Lower leg skin (tissue), 4 donors: ENCODE data around the gene DCDC2C. TPM values are rescaled to one million over a fixed set of nuclear protein-coding genes. Genes with fewer than 3 reads are reported as not detected.

ENCODE experiments used
- DNase-seq, 2 donors: peaks; one replicate each; pipeline ENCODE4 v3.0.0-alpha.2; 2019; ENCODE audit warnings: low spot score in 2 of 2
- H3K4me3 ChIP-seq: fragments of 200-600 bp; sonication (generic); 2 replicates; pipeline ENCODE4 v1.5.1; 2017; ENCODE audit warnings: mild to moderate bottlenecking, low read depth; ENCODE audit not compliant: poor library complexity, severe bottlenecking
- POLR2A ChIP-seq, 2 donors: fragments of 450-650 bp; IDR thresholded peaks; one replicate each; pipeline ENCODE4 v1.6.1; 2016 to 2017; ENCODE audit warnings: antibody characterized with exemption in 2 of 2, mild to moderate bottlenecking in 1 of 2, moderate library complexity in 1 of 2
- WGBS, 2 donors: methylation state at CpG; one replicate each; pipeline ENCODE4 v1.1.5; 2018; 5-methylcytosine and 5-hydroxymethylcytosine counted together
- intact Hi-C: fragments of 100-400 bp; cut with DNase I; formaldehyde crosslinking; loops from one replicate; pipeline ENCODE4 v1.15.0; 2023; ENCODE audit warnings: low total_unique reads
- total RNA-seq, 4 donors: library from RNA; depleted of rRNA; stranded (reverse); fragments of >200 nt; gene quantifications; one replicate each; pipeline ENCODE4 v1.1.0, GENCODE V29; 2016
- TF ChIP-seq, protein P1 (sequence below), 3 donors: fragments of 450-650 bp; IDR thresholded peaks; one replicate each; pipeline ENCODE4 v1.5.1; 2016; ENCODE audit warnings: antibody characterized with exemption in 3 of 3, mild to moderate bottlenecking in 3 of 3, moderate library complexity in 2 of 3

The DCDC2C gene
- total RNA-seq, 4 donors from 2014 or later, result 0.16 TPM; not detected in 3

- peak in 1 of 2 donors; percentile 68 for DNase-seq
- 88 to 91% methylated on average over 21 of the region's 21 CpGs for WGBS, 2 donors
- TF ChIP-seq, protein P1, sequence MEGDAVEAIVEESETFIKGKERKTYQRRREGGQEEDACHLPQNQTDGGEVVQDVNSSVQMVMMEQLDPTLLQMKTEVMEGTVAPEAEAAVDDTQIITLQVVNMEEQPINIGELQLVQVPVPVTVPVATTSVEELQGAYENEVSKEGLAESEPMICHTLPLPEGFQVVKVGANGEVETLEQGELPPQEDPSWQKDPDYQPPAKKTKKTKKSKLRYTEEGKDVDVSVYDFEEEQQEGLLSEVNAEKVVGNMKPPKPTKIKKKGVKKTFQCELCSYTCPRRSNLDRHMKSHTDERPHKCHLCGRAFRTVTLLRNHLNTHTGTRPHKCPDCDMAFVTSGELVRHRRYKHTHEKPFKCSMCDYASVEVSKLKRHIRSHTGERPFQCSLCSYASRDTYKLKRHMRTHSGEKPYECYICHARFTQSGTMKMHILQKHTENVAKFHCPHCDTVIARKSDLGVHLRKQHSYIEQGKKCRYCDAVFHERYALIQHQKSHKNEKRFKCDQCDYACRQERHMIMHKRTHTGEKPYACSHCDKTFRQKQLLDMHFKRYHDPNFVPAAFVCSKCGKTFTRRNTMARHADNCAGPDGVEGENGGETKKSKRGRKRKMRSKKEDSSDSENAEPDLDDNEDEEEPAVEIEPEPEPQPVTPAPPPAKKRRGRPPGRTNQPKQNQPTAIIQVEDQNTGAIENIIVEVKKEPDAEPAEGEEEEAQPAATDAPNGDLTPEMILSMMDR (IDR thresholded peaks at IDR 0.05), result no peak
- no peak overlapping the region for H3K4me3 ChIP-seq
- intact Hi-C loops, result no loop called here
These were observed 65.8 kb downstream of the DCDC2C start for GRCh38 chr2:3768960-3769765.

DNA sequence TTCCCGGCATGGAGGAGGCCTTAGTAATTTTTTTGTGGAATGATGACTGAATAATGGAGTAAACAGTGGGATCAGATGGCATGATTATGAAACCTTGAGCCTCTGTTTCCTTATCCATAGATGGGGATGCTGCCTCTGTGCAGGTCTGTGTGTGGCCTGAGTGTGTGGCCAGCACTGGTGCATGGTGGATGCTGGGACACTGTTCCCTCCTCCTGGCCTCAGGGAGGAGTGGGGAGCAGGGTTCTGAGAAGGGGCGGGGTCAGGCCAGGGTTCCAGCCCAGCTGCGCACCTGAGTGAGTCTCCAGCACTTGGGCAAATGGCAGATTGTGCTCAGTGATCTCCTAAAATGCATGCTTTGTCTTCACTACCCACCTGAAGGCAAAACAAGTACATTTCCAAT, 66.4 kb downstream of the DCDC2C start:
- intact Hi-C loops, result no loop called here
- DNase-seq, result no peak
- TF ChIP-seq POLR2A (IDR thresholded peaks at IDR 0.05), result no peak
- 86 to 94% methylated on average over 3 of the region's 3 CpGs for WGBS, 2 donors
- H3K4me3 ChIP-seq, result no peak overlapping the region

- intact Hi-C loops, result no loop called here
- WGBS, 2 donors, result 78 to 82% methylated on average over 19 of the region's 19 CpGs
- peak in 1 of 2 donors; percentile 60 for DNase-seq
- no peak for TF ChIP-seq POLR2A (IDR thresholded peaks at IDR 0.05)
- TF ChIP-seq, protein P1 (IDR thresholded peaks at IDR 0.05), result no peak
- no peak overlapping the region for H3K4me3 ChIP-seq
These were observed 67.5 kb downstream of the DCDC2C start for GRCh38 chr2:3770724-3771415.

DNA sequence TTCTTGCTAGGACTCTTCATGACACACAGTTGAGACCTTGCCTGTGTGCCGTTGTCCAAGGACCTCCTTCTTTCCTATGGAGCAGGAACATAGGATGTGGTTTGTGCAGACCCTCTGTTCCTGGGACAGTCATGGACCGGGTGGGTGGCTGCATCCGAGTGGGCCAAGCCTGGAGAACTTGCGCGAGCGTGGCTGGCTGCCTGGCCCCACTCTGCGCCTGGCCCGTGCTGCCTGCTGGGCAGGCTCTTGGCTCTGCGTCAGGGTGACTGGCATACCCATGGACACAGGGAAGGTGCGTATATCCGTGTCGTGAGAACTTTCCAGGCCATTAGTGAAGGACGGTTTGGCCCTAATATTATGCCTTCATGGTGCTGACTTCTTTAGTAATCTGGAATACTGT, 68.2 kb downstream of the DCDC2C start:
- TF ChIP-seq POLR2A (IDR thresholded peaks at IDR 0.05), result no peak
- DNase-seq, result peak in 1 of 2 donors; percentile 48
- no peak overlapping the region for H3K4me3 ChIP-seq
- intact Hi-C loops, result no loop called here
- 82 to 83% methylated on average over 13 of the region's 13 CpGs for WGBS, 2 donors

DNA sequence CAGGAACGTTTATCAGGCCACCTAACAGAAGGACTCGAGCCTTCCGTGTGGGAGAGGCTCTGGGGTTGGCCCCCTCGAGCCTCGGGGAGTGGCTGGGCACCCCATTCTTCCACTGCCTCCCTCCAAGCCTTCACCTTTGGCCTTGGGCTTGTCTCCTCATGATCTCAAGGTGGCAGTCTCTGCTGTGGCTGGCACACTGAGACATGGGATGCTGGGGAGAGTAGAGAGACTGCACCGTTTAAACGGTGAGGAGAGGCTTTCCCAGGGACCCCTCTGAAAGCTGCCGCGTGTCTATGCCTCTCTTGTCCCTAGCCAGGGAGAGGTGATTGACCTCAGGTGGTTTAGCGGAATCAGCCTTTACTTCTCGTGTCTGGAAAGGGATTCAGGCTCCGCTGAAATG, 71.0 kb downstream of the DCDC2C start:
- TF ChIP-seq, protein P1 (IDR thresholded peaks at IDR 0.05), result no peak
- no peak for TF ChIP-seq POLR2A (IDR thresholded peaks at IDR 0.05)
- WGBS, 2 donors, result 76 to 82% methylated on average over 12 of the region's 12 CpGs
- intact Hi-C loops, result no loop called here
- DNase-seq, result peak in 1 of 2 donors; percentile 10
- H3K4me3 ChIP-seq, result no peak overlapping the region

DNA sequence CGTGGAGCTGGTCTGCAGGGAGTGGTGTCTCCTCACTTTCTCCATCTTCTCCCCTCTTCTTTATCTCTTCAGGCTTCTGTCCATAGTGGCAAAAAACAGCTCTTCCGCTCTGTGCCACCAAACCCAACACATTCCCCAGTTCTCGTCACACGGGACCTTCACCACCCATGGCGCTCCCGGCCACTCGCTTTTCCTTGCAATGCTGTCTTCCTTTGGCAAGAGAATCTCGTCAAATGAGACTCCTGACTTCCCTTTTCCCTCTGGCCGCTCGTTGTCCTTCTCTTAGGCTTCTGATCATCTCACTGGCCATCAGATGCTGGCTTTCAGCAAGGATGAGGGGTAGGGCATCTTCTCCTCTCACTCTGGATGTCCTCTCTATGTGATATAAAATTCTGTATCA, 72.9 kb downstream of the DCDC2C start:
- intact Hi-C loops, result no loop called here
- H3K4me3 ChIP-seq, result no peak overlapping the region
- peak in 1 of 2 donors; percentile 76 for DNase-seq
- TF ChIP-seq POLR2A (IDR thresholded peaks at IDR 0.05), result no peak
- TF ChIP-seq, protein P1 (IDR thresholded peaks at IDR 0.05), result no peak
- WGBS, 2 donors, result 91% methylated on average over 10 of the region's 10 CpGs
